ENCODE data around the gene ARHGAP33.
"Not testable (repeated sequence)": the region's sequence is repeated elsewhere in the genome, so short reads cannot be mapped to it uniquely, and the experiment has no call there.

ARHGAP33 gene

GRCh38 chr19:35766571-35767104 lies 8.7 kb upstream of the ARHGAP33 start:
- Histone ChIP-seq H3K9me3 (no peaks in the 10 kb centered on the region), H3K27me3 (no peaks in the 10 kb centered on the region), H3K4me1 (no peaks in the 10 kb centered on the region), H3K4me3 (ENCODE audit: low read depth, low read length) (no peak overlapping the region), H3K36me3 (peaks cover 8% of the 10 kb centered on the region)
- no peak for DNase-seq
- TF ChIP-seq CTCF (IDR thresholded peaks at IDR 0.05; ENCODE audit: low read depth, low read length) = no peak

GRCh38 chr19:35767288-35768081 lies 7.9 kb upstream of the ARHGAP33 start:
- no peak for DNase-seq
- Histone ChIP-seq H3K4me3 (ENCODE audit: low read depth, low read length) (no peak overlapping the region), H3K36me3 (peaks cover 4% of the 10 kb centered on the region)

GRCh38 chr19:35768082-35768421 lies 7.3 kb upstream of the ARHGAP33 start:
- H3K27me3 ChIP-seq = no peaks in the 10 kb centered on the region
- H3K9me3 ChIP-seq = no peaks in the 10 kb centered on the region
- H3K36me3 ChIP-seq = peaks cover 4% of the 10 kb centered on the region
- no peak for TF ChIP-seq CTCF (IDR thresholded peaks at IDR 0.05; ENCODE audit: low read depth, low read length)
- H3K4me1 ChIP-seq = no peaks in the 10 kb centered on the region
- DNase-seq = no peak
- H3K4me3 ChIP-seq (ENCODE audit: low read depth, low read length) = no peak overlapping the region

More at GRCh38 chr19:35767288-35768081, 7.9 kb upstream of the ARHGAP33 start:
- H3K9me3 ChIP-seq = no peaks in the 10 kb centered on the region
- no peaks in the 10 kb centered on the region for H3K27me3 ChIP-seq
- no peaks in the 10 kb centered on the region for H3K4me1 ChIP-seq
- no peak for TF ChIP-seq CTCF (IDR thresholded peaks at IDR 0.05; ENCODE audit: low read depth, low read length)

- H3K9me3 ChIP-seq; H3K4me3 ChIP-seq (ENCODE audit: low read depth, low read length); H3K36me3 ChIP-seq; H3K27me3 ChIP-seq; DNase-seq; H3K4me1 ChIP-seq: not testable (repeated sequence)
Observed at GRCh38 chr19:35772362-35772761, 3.0 kb upstream of the ARHGAP33 start.

GRCh38 chr19:35773020-35773806 lies 2.2 kb upstream of the ARHGAP33 start:
- TF ChIP-seq CTCF (IDR thresholded peaks at IDR 0.05; ENCODE audit: low read depth, low read length) = no peak
- Histone ChIP-seq H3K4me3 (ENCODE audit: low read depth, low read length) (no peak overlapping the region), H3K9me3 (no peaks in the 10 kb centered on the region), H3K27me3 (no peaks in the 10 kb centered on the region), H3K4me1 (peaks cover 6% of the 10 kb centered on the region), H3K36me3 (no peaks in the 10 kb centered on the region)
- DNase-seq = no peak

- Histone ChIP-seq H3K4me3 (ENCODE audit: low read depth, low read length) (peak overlapping the region; percentile 48), H3K36me3 (no peaks in the 10 kb centered on the region), H3K27me3 (no peaks in the 10 kb centered on the region), H3K4me1 (peaks cover 6% of the 10 kb centered on the region), H3K9me3 (no peaks in the 10 kb centered on the region)
- no peak for TF ChIP-seq CTCF (IDR thresholded peaks at IDR 0.05; ENCODE audit: low read depth, low read length)
- DNase-seq = no peak
Observed at GRCh38 chr19:35774274-35775045, 904 bp upstream of the ARHGAP33 start.

Data from BE2C (cell line).